Mucosa of descending colon (tissue), 3 donors: ENCODE results near the gene PPP2CA. TPM values are rescaled to one million over a fixed set of nuclear protein-coding genes. Genes with fewer than 3 reads are reported as not detected.
"Not testable (repeated sequence)": the region's sequence is repeated elsewhere in the genome, so short reads cannot be mapped to it uniquely, and the experiment has no call there.

Source experiments
- ATAC-seq: fragments of 200-7000 bp; cut with Tn5 transposase; one replicate; pipeline ENCODE4 v1.9.1; 2020; ENCODE audit warnings: mild to moderate bottlenecking, moderate library complexity
- DNase-seq, 3 donors: peaks; one replicate each; pipeline ENCODE4 v3.0.0-alpha.2; 2020
- H3K36me3 ChIP-seq: fragments of 200-600 bp; one replicate; pipeline ENCODE4 v1.8.0; 2021; ENCODE audit warnings: low read depth, mild to moderate bottlenecking
- H3K4me1 ChIP-seq: fragments of 200-600 bp; one replicate; pipeline ENCODE4 v1.8.0; 2021; ENCODE audit warnings: low read depth, mild to moderate bottlenecking
- H3K4me3 ChIP-seq: fragments of 200-600 bp; one replicate; pipeline ENCODE4 v1.8.0; 2021; ENCODE audit warnings: mild to moderate bottlenecking
- H3K9me3 ChIP-seq: fragments of 200-600 bp; one replicate; pipeline ENCODE4 v1.8.0; 2021; ENCODE audit warnings: mild to moderate bottlenecking
- CTCF ChIP-seq: fragments of 200-600 bp; IDR thresholded peaks from one replicate; pipeline ENCODE4 v1.8.0; 2022; ENCODE audit warnings: antibody characterized with exemption, mild to moderate bottlenecking
- intact Hi-C, 2 donors: fragments of 100-400 bp; cut with DNase I in 1 of 2; cut with micrococcal nuclease in 1 of 2; formaldehyde crosslinking; loops; one replicate each; pipeline versions ENCODE4 v1.11.0 to v1.11.1; 2022; cut with DNase I, micrococcal nuclease
- total RNA-seq, 3 donors: library from RNA; stranded (reverse); fragmentation: NEBNext Ultra II Directional in 2 of 3; extraction: Animal tissue kit (Norgen Biotek cat#: 25700) in 2 of 3; gene quantifications; one replicate each; pipeline versions ENCODE4 v1.2.1 to v1.2.4, GENCODE V29; 2021 to 2023
- donor health status: DM: no; HTN: no; CAD: no; lungs with moderate emphysema.
- donor health status: DM: no; HTN: no; CAD: no.
- donor health status: DM: no; HTN: yes; CAD: no.

PPP2CA gene
- total RNA-seq, 3 donors from 2014 or later, result 93.9 to 120 (median 115) TPM

GRCh38 chr5:134226441-134227192 is 744 bp upstream of the PPP2CA start:
- intact Hi-C loops, result no loop called here
- TF ChIP-seq CTCF, result no peak
- ATAC-seq, result peak; percentile 85
- DNase-seq, result peak; percentile 91 to 93 (median 92)
- no peaks in the 10 kb centered on the region for H3K9me3 ChIP-seq
- H3K4me3 ChIP-seq, result peak overlapping the region; percentile 99
- no peaks in the 10 kb centered on the region for H3K36me3 ChIP-seq
- H3K4me1 ChIP-seq, result peaks cover 34% of the 10 kb centered on the region

GRCh38 chr5:134224888-134225779 is 739 bp downstream of the PPP2CA start:
- Histone ChIP-seq H3K36me3 (no peaks in the 10 kb centered on the region), H3K4me1 (peaks cover 43% of the 10 kb centered on the region), H3K9me3 (no peaks in the 10 kb centered on the region), H3K4me3 (peak overlapping the region; percentile 99)
- no peak for TF ChIP-seq CTCF
- DNase-seq, result peak; percentile 71 to 77 (median 75)
- intact Hi-C loops, result no loop called here
- peak; percentile 37 for ATAC-seq

GRCh38 chr5:134223406-134224248 is 2.2 kb downstream of the PPP2CA start:
- no peak for DNase-seq
- peaks cover 46% of the 10 kb centered on the region for H3K4me1 ChIP-seq
- intact Hi-C loops, result no loop called here

DNA sequence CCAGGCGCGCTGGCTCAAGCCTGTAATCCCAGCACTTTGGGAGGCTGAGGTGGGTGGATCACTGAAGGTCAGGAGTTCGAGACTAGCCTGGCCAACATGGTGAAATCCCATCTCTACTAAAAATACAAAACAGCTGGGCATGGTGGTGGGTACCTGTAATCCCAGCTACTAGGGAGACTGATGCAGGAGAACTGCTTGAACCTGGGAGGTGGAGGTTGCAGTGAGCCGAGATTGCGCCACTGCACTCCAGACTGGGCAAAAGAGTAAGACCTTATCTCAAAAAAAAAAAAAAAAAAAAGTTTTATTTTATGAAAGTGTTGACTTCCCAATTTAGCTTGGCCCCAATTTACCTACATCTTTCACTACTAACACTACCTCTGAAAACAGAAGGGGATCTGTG is 4.2 kb downstream of the PPP2CA start:
- peaks cover 38% of the 10 kb centered on the region for H3K4me1 ChIP-seq
- intact Hi-C loops, ATAC-seq, H3K4me3 ChIP-seq, DNase-seq, H3K9me3 ChIP-seq, H3K36me3 ChIP-seq: not testable (repeated sequence)

More at GRCh38 chr5:134223406-134224248, 2.2 kb downstream of the PPP2CA start:
- H3K36me3 ChIP-seq, result no peaks in the 10 kb centered on the region
- H3K4me3 ChIP-seq, result no peak overlapping the region
- H3K9me3 ChIP-seq, result no peaks in the 10 kb centered on the region
- TF ChIP-seq CTCF, result no peak
- ATAC-seq, result no peak

DNA sequence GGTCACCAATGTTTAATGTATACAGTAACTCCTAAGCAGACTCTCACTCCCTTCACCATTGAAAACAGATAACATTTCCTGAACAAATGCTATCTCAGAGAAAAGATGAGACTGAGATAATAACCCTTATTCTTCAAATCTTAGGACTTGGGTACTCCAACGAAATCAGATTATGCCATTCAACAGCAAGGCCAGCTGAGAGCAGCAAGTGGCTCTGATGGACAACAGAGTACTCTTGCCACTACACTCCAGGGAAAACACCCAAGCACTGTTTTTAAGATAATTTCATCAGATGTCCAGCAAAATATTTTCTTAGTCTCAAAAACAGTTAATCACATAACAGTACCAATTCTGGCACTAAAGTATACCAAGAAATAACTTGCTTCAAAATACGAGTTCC is 10.1 kb downstream of the PPP2CA start:
- intact Hi-C loops, result no loop called here
- no peaks in the 10 kb centered on the region for H3K9me3 ChIP-seq
- H3K4me1 ChIP-seq, result peaks cover 7% of the 10 kb centered on the region
- DNase-seq, result no peak
- no peak for ATAC-seq
- TF ChIP-seq CTCF, result no peak
- no peaks in the 10 kb centered on the region for H3K36me3 ChIP-seq
- H3K4me3 ChIP-seq, result no peak overlapping the region

- intact Hi-C loops, H3K36me3 ChIP-seq, ATAC-seq, H3K4me1 ChIP-seq, DNase-seq, H3K9me3 ChIP-seq, H3K4me3 ChIP-seq: not testable (repeated sequence)
Measured at GRCh38 chr5:134211263-134212031, 14.4 kb downstream of the PPP2CA start.
